ENCODE results near the gene SPEM2. TPM values are rescaled to one million over a fixed set of nuclear protein-coding genes. Genes with fewer than 3 reads are reported as not detected.

SPEM2 gene
- total RNA-seq, 1 donor from 2014 or later, result 0.14 TPM

DNA sequence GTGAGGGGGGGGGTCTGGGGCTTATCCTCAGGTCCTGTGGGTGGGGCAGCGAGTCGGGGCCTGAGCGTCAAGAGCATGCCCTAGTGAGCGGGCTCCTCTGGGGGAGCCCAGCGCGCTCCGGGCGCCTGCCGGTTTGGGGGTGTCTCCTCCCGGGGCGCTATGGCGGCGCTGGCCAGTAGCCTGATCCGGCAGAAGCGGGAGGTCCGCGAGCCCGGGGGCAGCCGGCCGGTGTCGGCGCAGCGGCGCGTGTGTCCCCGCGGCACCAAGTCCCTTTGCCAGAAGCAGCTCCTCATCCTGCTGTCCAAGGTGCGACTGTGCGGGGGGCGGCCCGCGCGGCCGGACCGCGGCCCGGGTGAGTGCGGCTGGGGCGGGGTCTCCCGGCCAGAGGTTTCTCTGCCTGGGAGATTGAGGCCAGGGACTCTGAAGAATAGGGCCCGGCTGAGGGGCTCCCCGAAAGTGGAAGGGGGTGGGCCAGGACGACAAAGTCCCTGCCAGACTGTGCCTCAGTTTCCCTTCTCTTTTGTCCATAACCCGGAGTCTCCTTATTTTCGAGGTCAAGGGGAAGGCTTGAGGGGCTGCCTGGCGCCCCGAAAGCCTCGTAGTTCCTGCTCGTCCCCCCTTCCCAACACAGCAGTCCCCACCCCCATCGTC lies 14.2 kb downstream of the SPEM2 start, which contains the start of gene FGF11:
FGF11 (plus strand) TSS at position 51 of the 651 bp plus-strand sequence; CDS start at position 160, 109 bp downstream.
- Histone ChIP-seq H3K36me3 (ENCODE audit: insufficient read depth, low read length) (no peaks in the 10 kb centered on the region), H3K4me1 (ENCODE audit: insufficient read depth, low read length) (peaks cover 29% of the 10 kb centered on the region), H3K9me3 (ENCODE audit: insufficient read depth, low read depth, low read length) (no peaks in the 10 kb centered on the region), H3K27ac (ENCODE audit: low read depth, low read length) (no peak within 1 kb of the TSS), H3K9ac (ENCODE audit: low read length) (peak within 1 kb of the TSS; percentile 33), H4K20me1 (ENCODE audit: insufficient read depth, low read length) (peaks cover 13% of the 10 kb centered on the region), H3K79me2 (ENCODE audit: insufficient read depth, low read length) (no peaks in the 10 kb centered on the region), H2AFZ (ENCODE audit: low read depth, low read length) (peak within 1 kb of the TSS; percentile 75), H3K4me2 (ENCODE audit: low read length) (peak within 1 kb of the TSS; percentile 84), H3K4me3 (ENCODE audit: insufficient read depth, low read depth, low read length) (peak within 1 kb of the TSS; percentile 51), H3K27me3 (ENCODE audit: insufficient read depth, low read length) (peaks cover 27% of the 10 kb centered on the region)
- H3K4me3 Mint-ChIP-seq (ENCODE audit: unreplicated experiment), result peak within 1 kb of the TSS; percentile 94
- FAIRE-seq (no peak), DNase-seq (ENCODE audit: low read depth) (no peak)
- H3K36me3 Mint-ChIP-seq (ENCODE audit: low read depth, unreplicated experiment), result peaks cover 17% of the 10 kb centered on the region
- H3K9me3 Mint-ChIP-seq (ENCODE audit: unreplicated experiment), result no peaks in the 10 kb centered on the region
- H3K27ac Mint-ChIP-seq (ENCODE audit: unreplicated experiment), result peak within 1 kb of the TSS; percentile 85
- peaks cover 17% of the 10 kb centered on the region for H3K4me1 Mint-ChIP-seq (ENCODE audit: low read depth, unreplicated experiment)
- TF ChIP-seq EZH2 (IDR thresholded peaks at IDR 0.05; ENCODE audit: insufficient read depth, low read length), result peak; percentile 91
- TF ChIP-seq CTCF (IDR thresholded peaks at IDR 0.05; ENCODE audit: insufficient read depth, low read depth, low read length), result no peak
- H3K27me3 Mint-ChIP-seq (ENCODE audit: low read depth, unreplicated experiment), result peaks cover 2% of the 10 kb centered on the region

DNA sequence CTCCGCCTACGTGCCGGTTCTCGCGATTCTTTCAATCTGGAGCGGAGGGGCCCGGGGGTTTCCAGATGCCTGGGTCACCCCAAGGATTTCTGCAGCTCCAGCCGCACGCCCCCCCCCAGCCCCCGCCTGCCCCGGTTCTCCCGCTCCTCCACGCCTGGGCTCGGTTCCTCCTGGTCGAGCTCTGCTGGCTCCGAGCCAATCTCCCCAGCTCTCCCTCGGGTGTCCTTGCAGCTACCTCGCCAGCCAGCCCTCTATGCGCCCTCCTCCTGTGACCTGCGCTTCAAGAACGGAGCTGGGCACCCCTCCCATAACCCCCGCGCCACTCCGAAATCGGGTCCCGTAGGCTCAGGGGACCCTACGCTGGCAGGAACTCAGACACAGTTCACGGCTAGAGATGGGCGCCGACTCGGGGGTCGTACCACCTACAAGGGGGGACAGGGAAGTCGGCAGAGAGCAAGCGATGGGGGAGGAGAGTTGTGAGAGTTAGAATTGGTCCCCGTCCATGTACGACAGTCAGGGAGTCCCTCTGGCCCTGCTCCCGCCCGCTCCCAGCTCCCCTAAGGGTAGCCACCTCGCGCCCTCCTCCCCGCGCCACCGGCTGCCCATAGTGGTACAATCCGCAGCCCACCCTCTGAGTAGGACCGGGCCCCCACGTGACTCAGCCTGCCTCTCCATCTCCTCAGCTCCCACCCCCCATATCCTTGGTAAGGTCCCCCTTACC lies 14.9 kb downstream of the SPEM2 start:
- Mint-ChIP-seq H3K36me3 (ENCODE audit: low read depth, unreplicated experiment) (peaks cover 17% of the 10 kb centered on the region), H3K27me3 (ENCODE audit: low read depth, unreplicated experiment) (peaks cover 2% of the 10 kb centered on the region), H3K27ac (ENCODE audit: unreplicated experiment) (peak overlapping the region; percentile 85), H3K4me1 (ENCODE audit: low read depth, unreplicated experiment) (peaks cover 19% of the 10 kb centered on the region), H3K9me3 (ENCODE audit: unreplicated experiment) (no peaks in the 10 kb centered on the region), H3K4me3 (ENCODE audit: unreplicated experiment) (peak overlapping the region; percentile 89)
- DNase-seq (ENCODE audit: low read depth), result no peak
- TF ChIP-seq CTCF (IDR thresholded peaks at IDR 0.05; ENCODE audit: insufficient read depth, low read depth, low read length) (no peak), EZH2 (IDR thresholded peaks at IDR 0.05; ENCODE audit: insufficient read depth, low read length) (peak; percentile 71)
- Histone ChIP-seq H3K9ac (ENCODE audit: low read length) (peak overlapping the region; percentile 33), H2AFZ (ENCODE audit: low read depth, low read length) (peak overlapping the region; percentile 72), H3K9me3 (ENCODE audit: insufficient read depth, low read depth, low read length) (no peaks in the 10 kb centered on the region), H3K27ac (ENCODE audit: low read depth, low read length) (no peak overlapping the region), H3K79me2 (ENCODE audit: insufficient read depth, low read length) (no peaks in the 10 kb centered on the region), H3K27me3 (ENCODE audit: insufficient read depth, low read length) (peaks cover 27% of the 10 kb centered on the region), H4K20me1 (ENCODE audit: insufficient read depth, low read length) (peaks cover 13% of the 10 kb centered on the region), H3K4me1 (ENCODE audit: insufficient read depth, low read length) (peaks cover 35% of the 10 kb centered on the region), H3K4me3 (ENCODE audit: insufficient read depth, low read depth, low read length) (peak overlapping the region; percentile 51), H3K4me2 (ENCODE audit: low read length) (peak overlapping the region; percentile 82), H3K36me3 (ENCODE audit: insufficient read depth, low read length) (no peaks in the 10 kb centered on the region)
- FAIRE-seq, result no peak

Measured in astrocyte (in vitro differentiated cells and primary cell).